Measurements from ENCODE around the gene MYLK.

MYLK gene

GRCh38 chr3:123871946-123872345, 12.2 kb downstream of the MYLK start:
- FAIRE-seq, result no peak

- no peak for FAIRE-seq
Observed at GRCh38 chr3:123870033-123870432, 14.1 kb downstream of the MYLK start.

- FAIRE-seq, result no peak
Observed at GRCh38 chr3:123869165-123869564, 15.0 kb downstream of the MYLK start.

- FAIRE-seq, result no peak
Observed at GRCh38 chr3:123864706-123865105, 19.4 kb downstream of the MYLK start.

- FAIRE-seq, result no peak
Observed at GRCh38 chr3:123862152-123862551, 22.0 kb downstream of the MYLK start.

GRCh38 chr3:123861081-123861836, 22.9 kb downstream of the MYLK start:
- FAIRE-seq, result no peak

GRCh38 chr3:123859177-123859576, 25.0 kb downstream of the MYLK start:
- no peak for FAIRE-seq

- no peak for FAIRE-seq
Observed at GRCh38 chr3:123854905-123855304, 29.2 kb downstream of the MYLK start.

GRCh38 chr3:123853686-123854372, 30.3 kb downstream of the MYLK start:
- no peak for FAIRE-seq

GRCh38 chr3:123847209-123847608, 36.9 kb downstream of the MYLK start:
- no peak for FAIRE-seq

GRCh38 chr3:123843668-123844067, 40.5 kb downstream of the MYLK start:
- FAIRE-seq, result no peak

- FAIRE-seq, result no peak
Observed at GRCh38 chr3:123842711-123843110, 41.4 kb downstream of the MYLK start.

GRCh38 chr3:123841476-123842238, 42.5 kb downstream of the MYLK start:
- FAIRE-seq, result no peak

- FAIRE-seq, result no peak
Observed at GRCh38 chr3:123840961-123841360, 43.2 kb downstream of the MYLK start.

GRCh38 chr3:123837858-123838257, 46.3 kb downstream of the MYLK start:
- FAIRE-seq, result no peak

- no peak for FAIRE-seq
Observed at GRCh38 chr3:123834631-123835030, 49.5 kb downstream of the MYLK start.

- no peak for FAIRE-seq
Observed at GRCh38 chr3:123833398-123833785, 50.7 kb downstream of the MYLK start.

- FAIRE-seq, result no peak
Observed at GRCh38 chr3:123832692-123833397, 51.3 kb downstream of the MYLK start.

- FAIRE-seq, result no peak
Observed at GRCh38 chr3:123831420-123831819, 52.7 kb downstream of the MYLK start.

GRCh38 chr3:123821920-123822319, 62.2 kb downstream of the MYLK start:
- no peak for FAIRE-seq

GRCh38 chr3:123819949-123820348, 64.2 kb downstream of the MYLK start:
- FAIRE-seq, result no peak

- no peak for FAIRE-seq
Observed at GRCh38 chr3:123818921-123819429, 65.2 kb downstream of the MYLK start.

Measured in islet of Langerhans (tissue), 1 donor.